NCI-H2171 (cell line): ENCODE data around the gene ECHDC1.

Experiments
- DNase-seq: peaks from one replicate; lab custom pipeline; 2025; lab: John Stamatoyannopoulos, UW

ECHDC1 gene

DNA sequence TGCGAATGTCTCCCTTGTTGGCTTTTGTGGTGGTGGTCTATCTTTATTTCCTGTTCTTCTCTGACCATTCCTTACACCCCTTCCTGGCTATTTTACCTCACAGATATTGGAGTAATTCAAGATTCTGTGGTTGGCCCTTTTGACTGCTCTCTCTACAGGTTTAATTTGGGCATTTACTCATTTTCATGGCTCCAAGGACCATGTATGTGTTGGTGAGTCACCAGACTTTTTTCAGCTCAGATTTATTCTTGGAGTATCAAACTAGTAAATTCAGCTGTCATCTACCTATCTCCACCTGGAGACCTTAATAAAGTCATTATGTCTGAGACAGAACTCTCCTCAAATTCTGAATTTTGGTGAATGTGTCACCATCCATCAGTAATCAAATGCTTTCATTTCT, 61.2 kb downstream of the ECHDC1 start:
- no peak for DNase-seq

DNA sequence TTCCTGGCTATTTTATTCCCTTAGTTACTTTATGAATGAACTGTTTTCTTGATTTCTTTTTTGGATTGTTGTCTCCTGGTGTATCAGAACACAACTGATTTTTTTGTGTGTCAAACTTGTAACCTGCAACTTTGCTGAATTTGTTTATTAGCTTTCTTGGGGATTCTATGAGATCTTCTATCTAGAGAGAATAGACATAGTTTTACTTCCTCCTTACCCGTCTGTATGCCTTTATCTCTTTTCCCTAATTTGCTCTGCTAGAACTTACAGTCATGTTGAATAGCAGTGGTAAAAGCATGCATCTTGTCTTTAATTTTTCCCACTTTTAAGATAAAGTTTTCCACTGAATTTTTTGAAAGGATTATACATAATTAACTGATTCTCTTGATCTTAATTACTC, 63.6 kb downstream of the ECHDC1 start:
- no peak for DNase-seq

DNA sequence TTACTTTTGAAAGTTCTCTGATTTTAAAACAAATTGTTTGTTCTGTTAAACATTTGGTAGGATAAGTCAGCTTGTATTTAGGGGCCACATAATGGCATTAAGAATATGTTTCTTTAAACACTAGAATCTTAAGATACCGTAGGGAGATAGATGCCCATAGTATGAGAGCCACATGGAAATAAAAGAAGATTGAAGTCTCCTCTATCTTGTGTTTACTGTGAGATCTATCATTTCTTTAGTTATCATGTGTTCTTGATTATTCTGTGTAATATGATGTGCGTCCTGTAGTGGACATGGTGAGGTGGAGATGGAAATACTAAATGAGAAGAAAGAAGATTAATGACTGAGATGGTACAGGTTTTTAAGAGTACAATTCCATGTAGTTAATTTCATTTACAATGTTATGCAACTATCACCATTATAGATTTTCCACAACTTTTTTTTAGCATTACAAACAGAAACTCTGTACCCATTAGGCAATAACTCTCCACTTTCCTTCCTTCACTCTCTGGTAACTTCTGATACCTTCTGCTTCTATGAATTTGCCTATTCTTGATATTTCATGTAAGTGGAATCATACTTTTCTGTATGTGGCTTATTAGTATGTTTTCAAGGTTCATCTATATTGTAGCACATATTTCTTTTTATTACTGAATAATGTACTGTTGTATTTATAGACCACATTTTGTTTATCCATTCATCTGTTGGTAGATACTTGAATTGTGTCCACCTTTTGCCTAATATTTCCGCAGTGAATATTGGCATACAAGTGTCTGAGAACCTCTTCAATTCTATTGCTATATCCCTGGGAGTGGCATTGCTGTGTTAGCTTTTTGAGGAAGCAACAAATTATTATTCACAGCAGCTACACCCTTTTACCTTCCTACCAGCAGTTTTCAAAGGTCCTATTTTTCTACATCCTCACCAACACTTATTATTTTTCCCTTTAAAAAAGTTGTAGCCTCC, 65.2 kb downstream of the ECHDC1 start:
- no peak for DNase-seq

DNA sequence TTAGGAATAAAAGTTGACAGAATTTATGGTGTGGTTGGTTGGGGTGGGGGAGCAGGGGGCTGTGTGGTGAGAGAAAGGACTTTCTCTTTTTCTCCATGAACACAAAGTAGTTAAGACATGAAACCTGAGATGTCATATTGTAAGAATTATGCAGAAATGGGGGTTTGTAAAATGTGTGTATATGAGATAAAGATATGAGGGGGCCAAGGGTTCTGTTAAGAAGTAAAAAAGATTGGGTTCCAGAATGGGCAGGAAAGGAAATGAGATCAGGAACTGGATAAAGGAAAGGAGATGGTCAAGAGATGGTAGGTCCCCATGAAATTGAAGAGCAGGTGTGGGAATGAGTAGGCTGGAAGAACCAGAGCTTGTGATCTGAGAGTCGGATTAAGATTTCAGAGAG, 67.1 kb downstream of the ECHDC1 start:
- no peak for DNase-seq

DNA sequence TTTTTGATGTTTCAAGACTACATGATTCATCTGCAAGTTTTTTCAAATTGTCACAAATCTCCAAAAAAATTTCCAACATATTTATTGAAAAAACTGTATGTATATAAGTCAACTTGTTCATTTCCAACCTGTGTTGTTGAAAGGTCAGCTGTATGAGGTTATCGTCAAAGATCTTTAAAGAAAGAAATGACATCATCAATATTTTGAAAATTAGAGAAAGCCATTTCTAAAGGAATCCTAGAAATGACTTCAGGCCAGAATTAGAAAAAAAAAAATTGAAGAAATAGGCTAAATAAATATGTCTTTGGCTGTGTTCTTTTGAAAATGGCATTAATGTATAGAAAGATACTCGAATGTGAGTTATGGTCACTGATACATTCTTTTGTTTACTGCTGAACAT, 69.9 kb downstream of the ECHDC1 start:
- DNase-seq = no peak

DNA sequence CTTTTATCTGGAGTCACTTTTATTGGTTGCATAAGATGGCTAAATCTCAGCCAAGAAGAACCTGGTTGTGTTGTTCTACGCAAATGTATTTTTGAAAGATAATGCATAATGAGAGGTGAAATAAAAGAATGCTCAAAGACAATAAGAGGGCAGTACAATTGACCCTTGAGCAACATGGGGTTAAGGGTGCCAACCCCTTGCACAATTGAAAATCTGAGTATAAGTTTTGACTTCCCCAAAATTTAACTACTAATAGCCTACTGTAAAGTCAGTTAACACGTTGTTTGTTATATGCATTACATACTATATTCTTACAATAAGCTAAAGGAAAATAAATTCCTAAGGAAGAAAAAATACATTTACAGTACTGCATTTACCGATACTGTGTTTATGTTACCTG, 70.8 kb downstream of the ECHDC1 start:
- DNase-seq = no peak

DNA sequence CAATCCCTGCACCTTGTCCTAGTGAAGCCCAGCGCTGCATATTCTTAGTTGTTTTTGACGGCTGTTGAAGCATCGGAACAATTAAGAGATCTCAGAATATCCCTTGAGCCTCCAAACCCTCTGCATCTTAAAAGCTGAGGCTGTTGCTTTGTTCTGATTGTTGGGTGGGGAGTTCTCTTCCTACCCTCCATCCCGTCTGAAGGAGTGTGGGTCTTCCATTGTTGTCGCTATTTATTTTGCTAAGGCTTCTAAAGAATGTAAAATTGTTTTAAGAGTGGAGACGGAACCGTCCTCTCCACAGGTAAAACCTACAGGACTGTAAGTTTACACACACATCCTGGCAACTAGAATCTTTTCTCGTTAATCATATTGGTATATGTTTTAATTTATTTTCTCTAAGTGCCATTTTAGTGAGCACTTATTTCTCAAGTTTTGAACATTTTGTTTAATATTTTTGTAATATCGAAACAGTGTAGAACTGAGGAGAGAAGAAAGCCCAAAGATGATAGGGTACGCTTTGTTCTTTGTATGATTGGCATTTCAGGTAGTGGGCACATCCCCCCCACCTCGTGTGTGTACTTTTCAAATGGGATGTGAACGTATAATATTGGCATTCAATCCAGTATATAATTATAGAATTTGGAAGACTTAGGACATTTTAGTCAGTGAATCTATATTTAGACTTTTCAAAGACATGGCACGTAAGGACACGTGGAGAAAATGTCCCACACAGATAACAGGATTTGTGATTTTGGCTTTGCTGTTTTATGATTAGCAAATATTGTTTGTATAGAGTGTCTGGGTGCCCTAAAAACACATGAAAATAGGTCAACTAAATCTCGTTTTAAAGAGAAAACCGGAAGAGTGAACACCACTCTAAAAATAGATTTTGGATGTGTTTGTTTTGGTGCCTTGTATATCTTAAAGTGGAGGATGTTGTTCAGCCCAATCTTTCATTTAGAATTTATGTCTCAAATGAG, 75.5 kb downstream of the ECHDC1 start:
- no peak for DNase-seq

DNA sequence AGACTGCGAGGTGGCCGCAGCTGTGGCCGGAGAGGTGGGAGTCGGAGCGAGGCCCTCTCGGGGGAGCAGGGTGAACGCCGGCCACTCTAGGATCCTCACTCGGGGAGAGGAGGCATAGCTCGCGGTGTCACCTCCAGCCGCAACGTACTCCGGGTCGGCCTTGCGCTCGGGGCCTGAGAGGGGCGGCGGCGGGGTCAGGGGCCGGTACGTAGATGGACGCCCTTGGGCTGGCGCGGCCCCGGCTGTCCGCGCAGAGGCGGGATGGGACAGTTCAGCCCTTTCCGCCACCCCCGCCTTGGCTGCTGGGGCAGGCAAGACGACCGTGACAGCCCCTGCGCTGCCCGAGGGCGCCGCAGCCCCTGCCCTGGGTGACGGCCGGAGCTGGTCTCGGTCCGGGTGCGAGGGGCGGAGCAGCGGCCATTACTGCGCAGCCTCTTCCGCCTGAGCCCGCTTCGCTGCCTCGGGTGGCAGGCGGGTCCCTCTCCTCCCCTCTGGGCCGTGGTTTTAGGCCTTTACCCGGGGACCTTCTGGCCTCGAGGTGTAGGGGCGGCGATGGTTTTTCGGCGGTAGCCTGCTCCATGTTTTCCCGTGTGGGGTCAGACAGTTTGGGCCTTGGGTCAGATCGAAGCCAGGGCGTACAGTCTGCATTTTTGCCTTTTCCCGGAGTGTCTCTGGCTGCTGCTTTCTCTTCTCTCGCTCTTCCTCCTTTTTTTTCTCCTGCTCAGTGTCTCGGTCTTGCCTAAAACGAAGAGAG, 76.3 kb downstream of the ECHDC1 start:
- DNase-seq = peak; percentile 13

DNA sequence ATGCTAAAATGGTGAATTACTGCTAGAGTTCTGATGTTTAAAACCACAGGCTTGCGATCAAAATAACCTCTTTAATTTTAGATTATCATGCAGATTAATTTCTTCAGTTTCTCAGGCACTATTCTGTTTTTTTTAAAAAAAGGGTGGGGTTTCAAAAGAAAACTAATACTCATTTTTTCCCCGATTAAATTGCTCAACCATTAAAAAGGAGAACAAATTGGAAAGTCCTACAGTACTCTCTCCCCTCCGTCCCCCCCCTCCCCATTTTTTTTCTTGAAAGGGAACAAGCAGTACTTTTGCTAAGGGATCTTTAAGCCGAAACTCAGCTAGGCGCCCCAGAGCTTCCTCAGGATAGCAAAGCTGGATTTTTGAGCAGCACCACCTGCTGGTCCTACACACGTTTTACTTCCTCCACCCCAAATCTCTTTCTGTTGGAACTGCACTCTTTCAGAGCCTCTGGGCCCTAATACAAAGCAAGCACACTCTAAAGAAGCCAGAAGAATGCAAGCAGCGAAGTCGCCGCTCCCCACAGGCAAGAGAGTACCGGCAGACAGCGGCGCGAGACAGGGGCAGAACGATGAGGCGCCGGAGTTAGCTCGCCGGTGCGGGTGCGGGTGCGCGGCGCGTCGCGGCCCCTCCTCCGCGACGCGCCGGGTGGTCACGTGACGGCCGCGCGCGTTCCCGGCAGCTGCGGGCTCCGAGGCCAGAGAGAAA, 77.1 kb downstream of the ECHDC1 start, which contains the start of gene RNF146:
TSS of gene RNF146 (plus strand) at position 687 of the 714 bp plus-strand sequence. CDS start 13,475 bp downstream, outside the sequence.
- peak; percentile 70 for DNase-seq

DNA sequence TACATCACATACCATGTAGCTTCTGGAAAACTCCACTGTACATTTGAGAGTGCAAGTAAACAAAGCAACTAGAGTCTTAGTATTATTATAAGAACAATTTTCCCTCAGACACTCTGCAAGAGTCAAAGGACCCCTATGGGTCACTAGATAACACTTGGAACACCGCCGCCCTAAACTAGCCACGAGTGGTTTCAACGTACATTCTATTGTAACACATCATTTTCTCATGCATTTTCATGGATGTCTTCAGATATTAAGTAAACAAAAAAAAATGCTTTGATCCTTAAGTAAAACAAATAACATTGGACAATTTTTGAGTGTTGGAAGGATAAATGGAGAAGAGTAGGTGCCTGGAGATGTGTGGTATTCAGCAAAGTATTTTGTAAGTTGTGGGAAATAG, 79.9 kb downstream of the ECHDC1 start:
- no peak for DNase-seq

DNA sequence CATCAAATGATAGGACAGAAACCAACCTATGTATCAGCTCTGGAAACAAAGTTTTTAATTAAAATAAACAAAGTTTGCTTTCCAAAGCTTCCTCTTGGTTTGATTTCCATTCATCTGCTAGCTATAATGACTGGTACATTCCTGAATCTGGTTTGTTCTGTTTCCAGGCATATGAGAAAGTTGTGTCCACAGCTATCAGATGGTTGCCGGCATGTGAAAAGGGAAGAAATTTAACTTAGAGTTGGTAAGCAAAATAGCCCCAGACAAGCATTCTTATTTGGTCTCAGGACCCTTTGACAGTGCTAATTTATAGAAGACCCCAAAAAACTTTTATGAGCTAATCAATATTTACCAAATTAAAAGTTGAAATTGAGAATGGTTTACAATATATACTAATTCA, 80.5 kb downstream of the ECHDC1 start:
- DNase-seq = no peak

DNA sequence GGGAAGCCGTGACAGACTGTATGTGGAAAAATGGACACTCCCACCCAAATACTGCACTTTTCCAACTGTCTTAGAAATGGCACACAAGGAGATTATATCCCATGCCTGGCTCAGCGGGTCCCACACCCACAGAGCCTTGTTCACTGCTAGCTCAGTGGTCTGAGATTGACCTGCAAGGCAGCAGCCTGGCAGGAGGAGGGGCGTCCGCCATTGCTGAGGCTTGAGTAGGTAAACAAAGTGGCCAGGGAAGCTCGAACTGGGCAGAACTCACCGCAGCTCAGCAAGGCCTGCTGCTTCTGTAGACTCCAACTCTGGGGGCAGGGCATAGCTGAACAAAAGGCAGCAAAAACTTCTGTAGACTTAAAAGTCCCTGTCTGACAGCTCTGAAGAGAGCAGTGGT, 88.1 kb downstream of the ECHDC1 start:
- no peak for DNase-seq

DNA sequence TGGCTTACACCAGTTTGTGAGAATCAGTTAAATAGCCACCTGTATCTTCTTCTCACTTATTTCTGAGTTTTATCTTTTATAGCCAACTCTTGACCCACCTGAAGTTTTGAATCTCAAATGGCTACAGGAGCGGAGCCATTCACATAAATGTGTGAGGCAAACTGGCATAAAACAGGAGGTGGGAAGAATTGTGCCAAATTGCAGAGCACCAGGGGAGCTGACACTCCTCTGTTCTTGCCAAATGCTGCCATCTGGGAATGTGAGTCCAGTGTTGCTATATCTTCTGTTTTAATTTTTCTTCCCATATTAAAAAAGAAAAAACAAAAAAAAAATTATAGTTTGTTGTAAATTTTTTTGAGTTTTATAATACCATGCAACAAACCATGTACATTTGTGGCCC, 93.8 kb downstream of the ECHDC1 start:
- no peak for DNase-seq

DNA sequence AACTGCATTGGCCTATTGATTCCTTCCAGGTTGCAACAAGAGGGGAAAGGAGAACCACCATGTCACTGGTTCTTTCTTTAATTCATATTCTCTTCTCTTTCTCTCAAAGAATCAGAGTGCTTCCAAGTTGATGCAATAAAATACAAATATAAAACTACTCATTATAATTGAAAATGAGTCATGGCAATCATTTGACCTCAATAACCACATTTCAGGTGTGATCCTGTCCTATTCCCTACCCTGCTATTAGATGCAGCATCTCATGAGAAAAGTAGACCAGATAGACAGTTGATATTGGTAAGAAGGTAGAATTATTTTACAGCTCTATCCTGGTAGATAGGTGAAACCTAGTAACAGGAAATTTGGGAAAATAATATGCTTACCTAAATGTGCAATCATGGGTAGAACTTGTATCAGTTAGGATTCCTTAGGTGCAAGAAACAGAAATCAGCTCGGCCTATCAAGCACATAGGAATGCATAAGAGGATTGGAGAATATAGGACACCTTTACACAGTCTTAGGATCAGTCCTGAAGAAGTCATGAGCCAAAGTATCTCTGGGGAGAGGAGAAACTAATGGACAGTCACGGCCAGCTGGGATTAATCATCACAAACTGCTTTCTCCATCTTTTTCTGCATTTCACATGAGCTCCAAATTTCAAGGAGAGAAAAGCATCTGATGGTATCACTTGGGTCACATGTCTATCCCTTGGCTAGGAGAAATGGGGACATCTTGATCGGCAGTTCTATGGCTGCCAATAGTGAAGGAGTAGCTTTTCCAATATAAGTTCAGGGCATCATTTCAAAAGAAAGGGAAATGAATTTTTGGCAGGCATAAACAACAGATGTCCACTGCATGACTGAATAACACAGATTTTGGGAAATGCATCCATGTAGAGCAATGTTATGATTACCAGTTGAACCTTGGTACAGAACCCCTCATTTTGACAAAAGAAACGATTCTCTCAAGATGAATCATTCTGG, 96.0 kb downstream of the ECHDC1 start:
- DNase-seq = no peak

DNA sequence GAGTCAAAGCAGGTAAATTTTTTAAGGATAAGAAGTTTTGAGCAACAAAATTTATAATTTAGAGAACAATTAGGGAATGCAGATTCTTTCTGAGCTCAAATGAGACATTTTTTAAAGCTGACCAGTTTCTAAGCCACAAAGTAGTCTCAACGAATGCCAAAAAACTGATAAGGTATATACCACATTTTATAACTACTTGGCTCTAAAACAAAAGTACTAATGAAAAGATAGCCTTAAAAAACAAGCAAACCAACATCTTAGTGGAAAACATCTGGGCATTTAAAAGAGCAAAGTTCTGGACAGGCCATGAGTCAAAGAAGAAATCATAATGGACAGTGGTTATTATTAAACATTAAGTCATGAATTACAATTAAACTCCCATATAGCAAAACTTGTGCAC, 99.9 kb downstream of the ECHDC1 start:
- no peak for DNase-seq
